Panc1 (cell line): Measurements from ENCODE around the gene TMED6.

Source experiments
- POLR2AphosphoS5 ChIP-seq: IDR thresholded peaks from 2 replicates; pipeline ENCODE4 v1.6.1; 2012; ENCODE audit warnings: mild to moderate bottlenecking, low read depth, low read length, moderate library complexity
- SIN3A ChIP-seq: IDR thresholded peaks from 2 replicates; pipeline ENCODE4 v1.6.1; 2012; ENCODE audit warnings: low read depth, mild to moderate bottlenecking, low read length, moderate library complexity, borderline replicate concordance; ENCODE audit not compliant: insufficient read depth
- TCF7L2 ChIP-seq: IDR thresholded peaks from 2 replicates; pipeline ENCODE4 v1.6.1; 2011; ENCODE audit warnings: mild to moderate bottlenecking, low read depth, low read length, inconsistent platforms
- TF ChIP-seq, protein P1 (sequence below): fragments of 450-650 bp; IDR thresholded peaks from 2 replicates; pipeline ENCODE4 v1.5.1; 2017; ENCODE audit warnings: mild to moderate bottlenecking
- TF ChIP-seq, protein P2 (sequence below), 2 experiments: IDR thresholded peaks; 2 replicates each; pipeline ENCODE4 v1.6.1; 2011 to 2012; ENCODE audit warnings: low read depth in 2 of 2, control low read depth in 1 of 2, low read length in 1 of 2, mild to moderate bottlenecking in 1 of 2, moderate library complexity in 1 of 2; ENCODE audit not compliant: insufficient read depth in 1 of 2

DNA sequence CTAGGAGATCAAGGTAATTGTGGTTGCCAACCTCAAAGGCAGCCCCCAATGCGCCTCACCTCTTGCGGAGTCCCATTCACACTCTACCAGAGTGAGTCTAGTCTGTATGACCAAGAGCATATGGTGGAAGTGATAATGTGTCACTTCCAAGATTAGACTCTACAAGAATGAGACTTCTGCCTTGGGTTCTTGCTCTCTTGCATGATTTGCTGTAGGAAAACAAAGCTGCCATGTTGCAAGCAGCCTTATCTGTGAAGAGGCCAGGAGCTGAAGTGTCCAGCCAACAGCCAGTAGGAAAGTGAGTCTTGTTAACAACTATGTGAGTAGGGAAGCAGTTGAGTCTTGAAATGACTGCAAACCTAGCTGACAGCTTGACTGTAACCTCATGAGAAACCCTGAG lies 30.8 kb upstream of the TMED6 start:
- TF ChIP-seq, protein P1, sequence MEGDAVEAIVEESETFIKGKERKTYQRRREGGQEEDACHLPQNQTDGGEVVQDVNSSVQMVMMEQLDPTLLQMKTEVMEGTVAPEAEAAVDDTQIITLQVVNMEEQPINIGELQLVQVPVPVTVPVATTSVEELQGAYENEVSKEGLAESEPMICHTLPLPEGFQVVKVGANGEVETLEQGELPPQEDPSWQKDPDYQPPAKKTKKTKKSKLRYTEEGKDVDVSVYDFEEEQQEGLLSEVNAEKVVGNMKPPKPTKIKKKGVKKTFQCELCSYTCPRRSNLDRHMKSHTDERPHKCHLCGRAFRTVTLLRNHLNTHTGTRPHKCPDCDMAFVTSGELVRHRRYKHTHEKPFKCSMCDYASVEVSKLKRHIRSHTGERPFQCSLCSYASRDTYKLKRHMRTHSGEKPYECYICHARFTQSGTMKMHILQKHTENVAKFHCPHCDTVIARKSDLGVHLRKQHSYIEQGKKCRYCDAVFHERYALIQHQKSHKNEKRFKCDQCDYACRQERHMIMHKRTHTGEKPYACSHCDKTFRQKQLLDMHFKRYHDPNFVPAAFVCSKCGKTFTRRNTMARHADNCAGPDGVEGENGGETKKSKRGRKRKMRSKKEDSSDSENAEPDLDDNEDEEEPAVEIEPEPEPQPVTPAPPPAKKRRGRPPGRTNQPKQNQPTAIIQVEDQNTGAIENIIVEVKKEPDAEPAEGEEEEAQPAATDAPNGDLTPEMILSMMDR, result no peak
- TF ChIP-seq, protein P2, sequence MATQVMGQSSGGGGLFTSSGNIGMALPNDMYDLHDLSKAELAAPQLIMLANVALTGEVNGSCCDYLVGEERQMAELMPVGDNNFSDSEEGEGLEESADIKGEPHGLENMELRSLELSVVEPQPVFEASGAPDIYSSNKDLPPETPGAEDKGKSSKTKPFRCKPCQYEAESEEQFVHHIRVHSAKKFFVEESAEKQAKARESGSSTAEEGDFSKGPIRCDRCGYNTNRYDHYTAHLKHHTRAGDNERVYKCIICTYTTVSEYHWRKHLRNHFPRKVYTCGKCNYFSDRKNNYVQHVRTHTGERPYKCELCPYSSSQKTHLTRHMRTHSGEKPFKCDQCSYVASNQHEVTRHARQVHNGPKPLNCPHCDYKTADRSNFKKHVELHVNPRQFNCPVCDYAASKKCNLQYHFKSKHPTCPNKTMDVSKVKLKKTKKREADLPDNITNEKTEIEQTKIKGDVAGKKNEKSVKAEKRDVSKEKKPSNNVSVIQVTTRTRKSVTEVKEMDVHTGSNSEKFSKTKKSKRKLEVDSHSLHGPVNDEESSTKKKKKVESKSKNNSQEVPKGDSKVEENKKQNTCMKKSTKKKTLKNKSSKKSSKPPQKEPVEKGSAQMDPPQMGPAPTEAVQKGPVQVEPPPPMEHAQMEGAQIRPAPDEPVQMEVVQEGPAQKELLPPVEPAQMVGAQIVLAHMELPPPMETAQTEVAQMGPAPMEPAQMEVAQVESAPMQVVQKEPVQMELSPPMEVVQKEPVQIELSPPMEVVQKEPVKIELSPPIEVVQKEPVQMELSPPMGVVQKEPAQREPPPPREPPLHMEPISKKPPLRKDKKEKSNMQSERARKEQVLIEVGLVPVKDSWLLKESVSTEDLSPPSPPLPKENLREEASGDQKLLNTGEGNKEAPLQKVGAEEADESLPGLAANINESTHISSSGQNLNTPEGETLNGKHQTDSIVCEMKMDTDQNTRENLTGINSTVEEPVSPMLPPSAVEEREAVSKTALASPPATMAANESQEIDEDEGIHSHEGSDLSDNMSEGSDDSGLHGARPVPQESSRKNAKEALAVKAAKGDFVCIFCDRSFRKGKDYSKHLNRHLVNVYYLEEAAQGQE (IDR thresholded peaks at IDR 0.05; ENCODE audit: insufficient read depth in 1 of 2, low read depth in 2 of 2, low read length in 1 of 2), result no peak
- TF ChIP-seq TCF7L2 (no peak), POLR2AphosphoS5 (no peak), SIN3A (no peak)
